Activated CD4-positive, alpha-beta memory T cell treated with anti-CD3 and anti-CD28 coated beads for 36 hours (primary cell): Measurements from ENCODE around the gene KDM6B. TPM values are rescaled to one million over a fixed set of nuclear protein-coding genes. Genes with fewer than 3 reads are reported as not detected.

Source experiments
- CTCF ChIA-PET: fragments of 350-600 bp; sonication (Branson Sonifier 250); formaldehyde crosslinking; loops from one replicate; lab custom pipeline; 2021; ENCODE audit warnings: antibody characterized with exemption, inconsistent platforms; lab: Charles Lee
- POLR2A ChIA-PET: fragments of 350-600 bp; sonication (Branson Sonifier 250); formaldehyde crosslinking; loops from one replicate; lab custom pipeline; 2021; ENCODE audit warnings: antibody characterized with exemption; lab: Charles Lee
- DNase-seq: peaks from one replicate; pipeline ENCODE4 v3.0.0-alpha.2; 2020
- H3K27ac Mint-ChIP-seq: one replicate; pipeline ENCODE4 v1.8.0; 2021; ENCODE audit warnings: mixed read lengths
- H3K27me3 Mint-ChIP-seq: one replicate; pipeline ENCODE4 v1.8.0; 2021; ENCODE audit warnings: mixed read lengths
- H3K36me3 Mint-ChIP-seq: one replicate; pipeline ENCODE4 v1.8.0; 2021; ENCODE audit warnings: mixed read lengths
- H3K4me1 Mint-ChIP-seq: one replicate; pipeline ENCODE4 v1.8.0; 2021; ENCODE audit warnings: low read depth, mixed read lengths
- H3K4me3 Mint-ChIP-seq: one replicate; pipeline ENCODE4 v1.8.0; 2021; ENCODE audit warnings: mild to moderate bottlenecking, mixed read lengths
- H3K9me3 Mint-ChIP-seq: one replicate; pipeline ENCODE4 v1.8.0; 2021; ENCODE audit warnings: mixed read lengths
- intact Hi-C: fragments of 100-400 bp; cut with micrococcal nuclease; formaldehyde crosslinking; loops from one replicate; pipeline ENCODE4 v1.15.1; 2023
- total RNA-seq, 2 experiments: library from RNA; stranded (reverse); gene quantifications; one replicate each; pipeline ENCODE4 v1.2.3, GENCODE V29; 2021

KDM6B gene, protein sequence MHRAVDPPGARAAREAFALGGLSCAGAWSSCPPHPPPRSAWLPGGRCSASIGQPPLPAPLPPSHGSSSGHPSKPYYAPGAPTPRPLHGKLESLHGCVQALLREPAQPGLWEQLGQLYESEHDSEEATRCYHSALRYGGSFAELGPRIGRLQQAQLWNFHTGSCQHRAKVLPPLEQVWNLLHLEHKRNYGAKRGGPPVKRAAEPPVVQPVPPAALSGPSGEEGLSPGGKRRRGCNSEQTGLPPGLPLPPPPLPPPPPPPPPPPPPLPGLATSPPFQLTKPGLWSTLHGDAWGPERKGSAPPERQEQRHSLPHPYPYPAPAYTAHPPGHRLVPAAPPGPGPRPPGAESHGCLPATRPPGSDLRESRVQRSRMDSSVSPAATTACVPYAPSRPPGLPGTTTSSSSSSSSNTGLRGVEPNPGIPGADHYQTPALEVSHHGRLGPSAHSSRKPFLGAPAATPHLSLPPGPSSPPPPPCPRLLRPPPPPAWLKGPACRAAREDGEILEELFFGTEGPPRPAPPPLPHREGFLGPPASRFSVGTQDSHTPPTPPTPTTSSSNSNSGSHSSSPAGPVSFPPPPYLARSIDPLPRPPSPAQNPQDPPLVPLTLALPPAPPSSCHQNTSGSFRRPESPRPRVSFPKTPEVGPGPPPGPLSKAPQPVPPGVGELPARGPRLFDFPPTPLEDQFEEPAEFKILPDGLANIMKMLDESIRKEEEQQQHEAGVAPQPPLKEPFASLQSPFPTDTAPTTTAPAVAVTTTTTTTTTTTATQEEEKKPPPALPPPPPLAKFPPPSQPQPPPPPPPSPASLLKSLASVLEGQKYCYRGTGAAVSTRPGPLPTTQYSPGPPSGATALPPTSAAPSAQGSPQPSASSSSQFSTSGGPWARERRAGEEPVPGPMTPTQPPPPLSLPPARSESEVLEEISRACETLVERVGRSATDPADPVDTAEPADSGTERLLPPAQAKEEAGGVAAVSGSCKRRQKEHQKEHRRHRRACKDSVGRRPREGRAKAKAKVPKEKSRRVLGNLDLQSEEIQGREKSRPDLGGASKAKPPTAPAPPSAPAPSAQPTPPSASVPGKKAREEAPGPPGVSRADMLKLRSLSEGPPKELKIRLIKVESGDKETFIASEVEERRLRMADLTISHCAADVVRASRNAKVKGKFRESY (N-terminal part only)
- 10 to 100 TPM; 44.1 to 49.6 TPM for total RNA-seq

DNA sequence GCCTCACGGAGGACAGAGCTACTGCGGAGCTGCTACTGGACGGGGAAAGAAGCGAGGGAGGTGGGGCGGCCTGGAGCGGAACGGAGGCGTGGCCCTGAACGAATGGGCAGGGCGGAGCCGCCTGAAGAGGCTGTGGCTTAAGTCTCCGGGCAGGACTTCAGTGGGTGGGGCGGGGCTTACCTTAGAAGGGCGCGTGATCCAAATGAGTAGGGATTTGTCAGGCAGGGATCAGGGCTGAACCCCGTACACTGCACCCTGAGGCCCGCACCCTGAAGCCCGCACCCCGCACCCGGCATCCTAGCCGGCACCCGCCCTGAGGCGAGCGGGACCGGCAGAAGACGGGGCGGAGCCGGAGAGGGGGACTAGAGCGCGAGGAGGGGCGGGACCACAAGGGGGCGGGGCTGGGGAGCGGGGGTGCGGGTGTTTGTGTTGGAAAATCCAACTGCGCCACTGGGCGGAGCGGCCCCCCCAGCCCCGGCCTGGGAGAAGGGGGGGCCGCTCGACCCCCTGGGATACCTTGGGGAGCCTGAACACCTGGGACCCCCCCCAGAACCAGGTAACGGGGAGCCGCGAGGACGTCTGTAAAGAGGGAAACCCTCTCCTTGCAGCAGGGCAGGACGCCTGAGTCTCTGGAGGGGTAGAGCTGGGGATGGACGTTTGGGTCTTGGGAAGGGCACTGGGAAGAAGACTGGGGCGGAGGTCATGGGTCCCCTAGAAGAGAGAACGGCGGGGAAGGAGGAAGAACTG lies at the start of gene KDM6B:
Gene KDM6B, plus strand, starts transcription at position 423 of the 747 bp plus-strand sequence. CDS start 11,338 bp downstream, outside the sequence.
- Mint-ChIP-seq H3K4me3 (peak within 1 kb of the TSS; percentile 80), H3K36me3 (no peaks in the 10 kb centered on the region), H3K27ac (peak within 1 kb of the TSS; percentile 95), H3K27me3 (peaks cover 1% of the 10 kb centered on the region), H3K9me3 (no peaks in the 10 kb centered on the region), H3K4me1 (peaks cover 30% of the 10 kb centered on the region)
- ChIA-PET CTCF (interaction anchor here (0.5 to 7.2 kb wide), 16 partner anchors 10 to 245 kb away, joined by 3 to 70 read pairs (median 8); partner anchors contain the start of genes CYB5D1, NAA38, TP53 and WRAP53), POLR2A (interaction anchor here (1.1 to 3.5 kb wide), 6 partner anchors 9 to 250 kb away, joined by 5 to 24 read pairs (median 10); partner anchors contain the start of genes CYB5D1, MPDU1 and NAA38)
- DNase-seq: peak; percentile 93
- intact Hi-C loops: loop anchor here (1.0 to 10.0 kb wide), 3 partner anchors 53 to 351 kb away; partner anchors contain the start of gene TP53

DNA sequence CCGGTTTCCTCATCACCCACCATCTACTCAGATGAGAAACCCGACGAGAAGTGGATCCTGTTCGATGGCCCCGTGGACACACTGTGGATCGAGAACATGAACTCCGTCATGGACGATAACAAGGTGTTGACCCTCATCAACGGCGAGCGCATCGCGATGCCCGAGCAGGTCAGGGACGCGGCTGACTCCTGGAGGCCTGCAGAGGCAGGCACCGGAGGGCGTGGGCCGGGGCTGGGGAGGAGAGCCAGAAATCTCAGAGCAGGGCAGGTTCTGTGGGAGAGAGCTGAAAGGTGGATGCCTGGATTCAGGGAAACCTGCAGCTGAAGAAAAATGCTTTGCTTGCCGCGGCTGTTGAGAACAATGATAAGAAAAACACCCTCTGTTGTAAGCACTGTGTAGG lies 47.2 kb upstream of the KDM6B start:
- intact Hi-C loops: no loop called here
- CTCF ChIA-PET: interaction anchor here (1.8 kb wide), 1 partner anchor 43 kb away, joined by 4 read pairs; no protein-coding TSS in a partner anchor
- no peak overlapping the region for H3K27ac Mint-ChIP-seq
- no peaks in the 10 kb centered on the region for H3K4me1 Mint-ChIP-seq
- H3K36me3 Mint-ChIP-seq: no peaks in the 10 kb centered on the region
- no peak for DNase-seq
- H3K4me3 Mint-ChIP-seq: no peak overlapping the region
- peaks cover 6% of the 10 kb centered on the region for H3K27me3 Mint-ChIP-seq
- POLR2A ChIA-PET: no interaction called here
- H3K9me3 Mint-ChIP-seq: no peaks in the 10 kb centered on the region

DNA sequence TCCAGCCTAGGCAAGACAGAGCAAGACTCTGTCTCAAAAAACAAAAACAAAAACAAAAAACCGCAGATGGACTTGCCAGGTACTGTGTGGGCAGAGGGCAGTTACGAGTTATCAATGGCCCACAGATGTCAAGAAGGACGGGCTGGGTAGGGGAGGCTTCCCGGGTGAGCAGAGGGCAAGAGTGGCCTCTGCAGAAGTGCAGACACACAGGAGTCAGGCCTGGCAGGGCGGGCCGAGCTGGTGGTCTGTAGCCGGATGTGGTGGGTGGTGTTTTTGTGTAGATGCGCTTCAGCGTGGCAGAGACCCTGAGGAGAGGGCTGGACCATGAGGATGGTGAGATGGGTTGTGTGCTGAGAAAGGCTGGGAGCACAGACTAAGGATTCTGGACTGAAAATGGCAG lies 44.9 kb upstream of the KDM6B start:
- CTCF ChIA-PET: no interaction called here

DNA sequence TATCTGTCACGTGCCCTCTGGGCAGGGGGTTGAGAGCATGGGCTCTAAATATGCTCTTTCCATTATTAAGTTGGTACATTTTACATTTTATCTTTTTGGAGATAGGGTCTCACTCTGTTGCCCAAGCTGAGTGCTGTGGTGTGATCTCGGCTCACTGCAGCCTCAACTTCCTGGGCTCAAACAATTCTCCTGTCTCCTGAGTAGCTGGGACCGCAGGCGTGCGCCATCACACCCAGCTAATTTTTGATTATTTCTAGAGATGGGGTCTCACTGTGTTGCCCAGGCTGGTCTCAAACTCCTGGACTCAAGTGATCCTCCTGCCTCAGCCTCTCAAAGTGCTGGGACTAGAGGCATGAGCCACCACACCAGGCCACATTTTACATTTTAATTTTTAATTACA lies 43.9 kb upstream of the KDM6B start:
- ChIA-PET POLR2A (no interaction called here), CTCF (no interaction called here)
- H3K36me3 Mint-ChIP-seq: no peaks in the 10 kb centered on the region
- H3K27me3 Mint-ChIP-seq: no peaks in the 10 kb centered on the region
- intact Hi-C loops: no loop called here
- no peak for DNase-seq
- no peaks in the 10 kb centered on the region for H3K4me1 Mint-ChIP-seq
- no peaks in the 10 kb centered on the region for H3K9me3 Mint-ChIP-seq
- no peak overlapping the region for H3K27ac Mint-ChIP-seq
- no peak overlapping the region for H3K4me3 Mint-ChIP-seq

More for the DNA sequence above, 44.9 kb upstream of the KDM6B start:
- POLR2A ChIA-PET: no interaction called here
- no peak for DNase-seq
- H3K27ac Mint-ChIP-seq: no peak overlapping the region
- H3K4me3 Mint-ChIP-seq: no peak overlapping the region
- H3K36me3 Mint-ChIP-seq: no peaks in the 10 kb centered on the region
- no peaks in the 10 kb centered on the region for H3K4me1 Mint-ChIP-seq
- intact Hi-C loops: no loop called here
- H3K9me3 Mint-ChIP-seq: no peaks in the 10 kb centered on the region
- no peaks in the 10 kb centered on the region for H3K27me3 Mint-ChIP-seq

DNA sequence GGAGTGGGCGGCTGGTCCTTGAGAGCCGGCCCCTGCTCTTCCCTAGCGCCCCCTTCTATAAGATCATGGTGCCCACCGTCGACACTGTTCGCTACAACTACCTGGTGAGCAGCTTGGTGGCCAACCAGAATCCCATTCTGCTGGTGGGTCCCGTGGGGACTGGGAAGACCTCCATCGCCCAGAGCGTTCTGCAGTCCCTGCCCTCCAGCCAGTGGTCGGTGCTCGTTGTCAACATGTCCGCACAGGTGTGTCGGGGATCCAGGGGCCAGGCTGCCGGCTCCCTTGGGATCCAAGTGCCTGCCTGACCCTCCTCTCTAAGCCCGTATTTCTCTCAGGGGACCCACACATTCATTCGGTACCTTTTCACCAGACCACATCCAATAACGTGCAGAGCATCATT lies 41.4 kb upstream of the KDM6B start:
- DNase-seq: no peak

DNA sequence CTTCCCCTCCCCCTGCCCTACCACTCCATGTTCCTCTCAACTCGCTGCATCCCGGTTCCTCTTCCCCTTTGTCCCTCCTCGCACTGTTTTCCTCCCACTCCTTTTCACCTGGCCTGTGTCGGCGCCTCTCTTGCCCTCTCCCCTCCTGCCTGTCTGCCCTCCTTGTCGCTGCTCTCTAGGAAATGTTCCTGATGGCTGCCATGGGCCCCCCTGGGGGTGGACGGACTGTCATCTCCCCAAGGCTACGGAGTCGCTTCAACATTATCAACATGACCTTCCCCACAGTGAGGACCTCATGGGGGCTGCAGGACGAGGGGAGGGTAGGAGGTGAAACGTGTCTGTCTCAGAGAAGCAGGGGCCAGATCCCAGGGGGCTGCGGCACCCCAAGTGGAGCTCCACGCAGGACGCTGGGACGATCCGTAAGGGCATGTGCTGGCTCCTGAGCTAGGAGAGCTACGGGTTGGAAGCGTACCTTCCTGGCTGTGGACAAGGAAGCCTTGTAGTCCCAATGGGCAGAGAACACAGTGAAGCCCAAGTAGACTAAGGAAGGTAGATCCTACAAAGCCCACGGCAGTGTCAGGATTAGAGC lies 39.8 kb upstream of the KDM6B start:
- CTCF ChIA-PET: no interaction called here

More for the DNA sequence above, 41.4 kb upstream of the KDM6B start:
- no peaks in the 10 kb centered on the region for H3K27me3 Mint-ChIP-seq
- no peaks in the 10 kb centered on the region for H3K4me1 Mint-ChIP-seq
- CTCF ChIA-PET: no interaction called here
- no peak overlapping the region for H3K4me3 Mint-ChIP-seq
- POLR2A ChIA-PET: no interaction called here
- no peaks in the 10 kb centered on the region for H3K9me3 Mint-ChIP-seq
- intact Hi-C loops: no loop called here
- H3K27ac Mint-ChIP-seq: no peak overlapping the region
- H3K36me3 Mint-ChIP-seq: no peaks in the 10 kb centered on the region

DNA sequence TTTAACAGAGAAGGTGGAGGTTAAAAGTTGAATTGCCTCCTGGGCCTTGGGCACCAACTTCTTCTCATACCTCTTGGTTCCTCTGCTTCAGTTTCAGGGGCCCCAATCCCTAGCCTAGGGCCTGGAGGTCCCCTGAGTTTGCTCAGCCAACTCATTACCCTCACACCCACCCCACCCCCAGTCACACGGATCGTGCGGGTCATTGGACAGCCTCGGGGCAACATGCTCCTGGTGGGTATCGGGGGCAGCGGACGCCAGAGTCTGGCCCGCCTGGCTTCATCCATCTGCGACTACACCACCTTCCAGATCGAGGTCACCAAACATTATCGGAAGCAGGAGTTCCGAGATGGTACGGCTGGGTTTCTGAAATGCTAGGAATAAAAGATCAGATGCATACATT lies 36.0 kb upstream of the KDM6B start:
- POLR2A ChIA-PET: no interaction called here
- Mint-ChIP-seq H3K9me3 (no peaks in the 10 kb centered on the region), H3K27ac (no peak overlapping the region), H3K4me3 (no peak overlapping the region), H3K4me1 (no peaks in the 10 kb centered on the region), H3K27me3 (peaks cover 2% of the 10 kb centered on the region), H3K36me3 (no peaks in the 10 kb centered on the region)
- intact Hi-C loops: no loop called here
- no peak for DNase-seq
- CTCF ChIA-PET: no interaction called here

More for the DNA sequence above, 39.8 kb upstream of the KDM6B start:
- no peaks in the 10 kb centered on the region for H3K4me1 Mint-ChIP-seq
- POLR2A ChIA-PET: no interaction called here
- no peaks in the 10 kb centered on the region for H3K9me3 Mint-ChIP-seq
- H3K36me3 Mint-ChIP-seq: no peaks in the 10 kb centered on the region
- no peaks in the 10 kb centered on the region for H3K27me3 Mint-ChIP-seq
- H3K4me3 Mint-ChIP-seq: no peak overlapping the region
- H3K27ac Mint-ChIP-seq: no peak overlapping the region
- intact Hi-C loops: no loop called here
- DNase-seq: no peak

DNA sequence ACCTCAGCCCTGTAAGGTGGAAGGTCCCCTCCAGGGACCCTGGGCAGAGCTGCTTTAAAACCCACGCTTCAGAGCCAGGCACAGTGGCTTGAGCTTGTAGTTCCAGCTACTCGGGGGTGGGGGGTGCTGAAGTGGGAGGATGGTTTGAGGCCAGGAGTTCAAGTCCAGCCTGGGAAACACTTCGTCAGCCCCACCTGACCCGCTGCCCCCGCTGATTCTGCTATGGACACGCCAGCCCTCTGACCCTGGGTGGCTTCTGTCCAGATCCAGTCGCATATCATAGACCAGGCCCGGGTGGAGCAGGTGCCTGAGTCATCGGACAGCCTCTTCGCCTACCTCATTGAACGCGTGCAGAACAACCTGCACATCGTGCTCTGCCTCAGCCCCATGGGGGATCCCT lies 35.2 kb upstream of the KDM6B start:
- H3K9me3 Mint-ChIP-seq: no peaks in the 10 kb centered on the region
- intact Hi-C loops: no loop called here
- H3K4me3 Mint-ChIP-seq: no peak overlapping the region
- H3K4me1 Mint-ChIP-seq: no peaks in the 10 kb centered on the region
- CTCF ChIA-PET: no interaction called here
- no peaks in the 10 kb centered on the region for H3K36me3 Mint-ChIP-seq
- POLR2A ChIA-PET: no interaction called here
- H3K27ac Mint-ChIP-seq: no peak overlapping the region
- H3K27me3 Mint-ChIP-seq: peaks cover 4% of the 10 kb centered on the region
- no peak for DNase-seq

DNA sequence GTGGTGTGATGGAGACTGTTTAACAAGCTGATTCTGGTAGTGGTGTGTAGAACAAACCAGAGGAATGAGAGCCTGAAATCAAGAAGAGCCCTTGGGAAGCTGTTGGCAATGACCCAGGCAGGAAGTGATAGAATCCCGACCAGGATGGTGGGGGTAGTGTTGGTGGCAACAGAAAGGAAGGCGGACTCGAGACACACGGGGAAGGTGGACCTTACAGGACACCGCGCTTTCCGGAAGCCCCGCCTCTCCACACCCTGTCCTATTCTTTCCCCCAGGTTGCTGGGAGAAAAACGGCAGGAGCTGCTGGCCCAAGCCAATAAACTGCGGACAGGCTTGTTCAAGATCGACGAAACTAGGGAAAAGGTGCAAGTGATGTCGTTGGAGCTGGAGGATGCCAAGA lies 30.0 kb upstream of the KDM6B start:
- intact Hi-C loops: no loop called here
- DNase-seq: no peak
- Mint-ChIP-seq H3K27ac (no peak overlapping the region), H3K36me3 (no peaks in the 10 kb centered on the region), H3K4me1 (no peaks in the 10 kb centered on the region), H3K9me3 (no peaks in the 10 kb centered on the region), H3K4me3 (peak overlapping the region; percentile 12), H3K27me3 (peaks cover 14% of the 10 kb centered on the region)
- ChIA-PET CTCF (interaction anchor here (1.3 kb wide), 1 partner anchor 60 kb away, joined by 3 read pairs; no protein-coding TSS in a partner anchor), POLR2A (interaction anchor here (0.6 kb wide), 1 partner anchor 23 kb away, joined by 4 read pairs; no protein-coding TSS in a partner anchor)

DNA sequence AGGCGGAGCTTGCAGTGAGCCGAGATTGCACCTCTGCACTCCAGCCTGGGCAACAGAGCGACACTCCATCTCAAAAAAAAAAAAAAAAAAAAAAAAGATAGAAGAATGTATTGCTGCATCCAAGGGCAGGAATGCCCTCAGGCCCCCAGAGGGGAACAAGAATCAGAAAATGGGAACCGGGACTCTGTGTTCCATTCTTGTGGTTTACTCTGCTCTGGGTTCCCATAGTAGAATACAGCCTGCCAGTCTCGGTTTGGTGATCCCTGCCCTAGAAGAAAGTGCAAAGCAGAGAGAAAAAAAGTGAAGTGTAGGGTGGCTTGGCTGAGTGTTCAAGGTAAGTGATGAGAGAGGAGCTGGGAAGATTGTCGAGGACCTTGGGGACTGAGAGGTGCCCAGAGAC lies 27.4 kb upstream of the KDM6B start:
- intact Hi-C loops: no loop called here
- H3K36me3 Mint-ChIP-seq: no peaks in the 10 kb centered on the region
- no peak overlapping the region for H3K4me3 Mint-ChIP-seq
- ChIA-PET POLR2A (no interaction called here), CTCF (no interaction called here)
- H3K27me3 Mint-ChIP-seq: peaks cover 13% of the 10 kb centered on the region
- no peaks in the 10 kb centered on the region for H3K9me3 Mint-ChIP-seq
- H3K4me1 Mint-ChIP-seq: no peaks in the 10 kb centered on the region
- H3K27ac Mint-ChIP-seq: no peak overlapping the region
- DNase-seq: no peak

DNA sequence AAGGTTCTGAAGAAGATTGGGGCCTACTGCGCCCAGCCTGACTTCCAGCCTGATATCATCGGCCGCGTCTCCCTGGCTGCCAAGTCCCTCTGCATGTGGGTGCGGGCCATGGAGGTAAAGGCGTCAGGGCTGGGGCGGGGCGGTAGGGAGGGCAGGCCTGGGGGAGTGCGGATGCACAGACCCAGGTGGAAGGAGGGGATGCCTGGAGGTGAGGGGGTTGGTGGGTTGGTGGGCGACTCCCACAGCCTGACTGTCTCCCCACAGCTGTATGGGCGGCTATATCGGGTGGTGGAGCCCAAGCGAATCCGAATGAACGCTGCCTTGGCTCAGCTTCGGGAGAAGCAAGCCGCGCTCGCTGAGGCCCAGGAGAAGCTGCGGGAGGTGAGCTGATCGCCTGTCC lies 26.8 kb upstream of the KDM6B start:
- CTCF ChIA-PET: no interaction called here
- Mint-ChIP-seq H3K4me3 (no peak overlapping the region), H3K27ac (no peak overlapping the region), H3K36me3 (no peaks in the 10 kb centered on the region), H3K4me1 (no peaks in the 10 kb centered on the region), H3K27me3 (peaks cover 13% of the 10 kb centered on the region), H3K9me3 (no peaks in the 10 kb centered on the region)
- POLR2A ChIA-PET: no interaction called here
- no peak for DNase-seq
- intact Hi-C loops: no loop called here
